GM21423 (cell line): ENCODE results near the gene DDX5.
"Not testable (repeated sequence)": the region's sequence is repeated elsewhere in the genome, so short reads cannot be mapped to it uniquely, and the experiment has no call there.

Source experiments
- ATAC-seq: cut with Tn5 transposase; IDR thresholded peaks from one replicate; pipeline ENCODE4 v1.9.1; 2021; ENCODE audit warnings: mild to moderate bottlenecking, moderate library complexity; ENCODE audit not compliant: unreplicated experiment

Gene DDX5

GRCh38 chr17:64494121-64494520 is 12.0 kb downstream of the DDX5 start:
- ATAC-seq = no peak

DNA sequence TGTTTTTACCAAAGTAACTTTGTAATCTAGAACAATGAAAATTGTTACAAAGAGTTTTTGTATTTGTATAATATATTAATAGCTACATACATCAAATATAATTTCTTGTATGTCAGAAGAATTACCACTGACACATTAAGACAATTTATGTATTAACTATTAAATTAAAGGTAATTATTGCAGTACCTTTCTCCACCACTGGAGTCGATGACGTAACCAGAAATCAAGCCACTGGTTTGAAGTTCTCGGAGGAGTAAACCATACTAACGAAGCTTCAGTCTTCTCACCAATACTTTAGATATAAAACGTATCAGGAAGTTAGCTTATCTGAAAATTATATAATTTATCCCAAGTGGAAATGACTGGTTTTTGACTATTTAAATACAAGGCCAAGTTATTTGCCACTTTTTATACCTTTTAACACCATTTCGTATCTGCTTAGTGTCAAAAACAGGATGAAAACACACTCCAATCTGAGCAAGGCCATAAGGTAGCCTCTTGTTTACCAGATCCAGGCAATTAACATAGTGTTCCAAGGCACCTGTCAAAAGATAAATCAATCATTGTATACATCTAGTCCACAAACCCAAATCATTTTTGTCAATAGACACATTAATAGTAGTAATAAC is 13.5 kb downstream of the DDX5 start:
- ATAC-seq = no peak

DNA sequence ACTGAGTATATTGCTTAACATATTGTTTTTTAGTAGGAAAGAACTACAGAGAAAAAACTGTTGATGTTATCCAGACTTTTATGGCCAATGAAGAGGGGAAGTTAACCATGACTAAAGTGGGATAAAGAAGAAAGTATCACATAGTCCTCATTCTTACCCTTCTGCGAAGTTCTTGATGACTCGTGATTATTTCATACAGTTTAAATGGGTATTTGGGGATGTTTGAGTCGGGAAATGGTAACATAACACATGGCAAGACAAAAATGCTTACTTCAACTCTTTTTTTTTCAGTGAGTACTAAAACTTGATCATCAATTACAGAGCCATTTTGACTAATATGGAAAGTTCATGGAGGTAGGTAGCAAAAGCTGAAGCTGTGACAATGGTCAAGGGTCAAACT is 14.1 kb downstream of the DDX5 start:
- ATAC-seq = no peak

GRCh38 chr17:64491034-64491860 is 14.8 kb downstream of the DDX5 start:
- ATAC-seq = no peak

DNA sequence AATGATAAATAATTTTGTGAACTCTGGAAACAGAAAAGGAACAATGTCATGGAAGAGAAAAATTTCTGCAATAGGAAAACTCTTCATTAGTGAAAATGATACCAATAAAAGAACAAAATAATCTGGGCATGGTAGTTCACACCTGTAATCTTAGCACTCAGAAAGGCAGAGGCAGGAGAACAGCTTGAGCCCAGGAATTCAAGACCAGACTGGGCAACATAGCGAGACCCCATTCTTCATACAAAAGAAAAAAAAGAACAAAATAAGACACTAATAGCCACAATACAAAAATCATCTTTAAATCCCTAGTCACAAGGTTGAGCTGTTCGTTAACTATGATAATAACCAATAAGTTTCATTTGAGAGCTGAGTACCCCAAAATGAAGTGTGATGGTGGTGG is 17.8 kb downstream of the DDX5 start:
- no peak for ATAC-seq

GRCh38 chr17:64484380-64484779 is 21.7 kb downstream of the DDX5 start:
- ATAC-seq = no peak

- no peak for ATAC-seq
These were observed 25.1 kb downstream of the DDX5 start for GRCh38 chr17:64480951-64481350.

DNA sequence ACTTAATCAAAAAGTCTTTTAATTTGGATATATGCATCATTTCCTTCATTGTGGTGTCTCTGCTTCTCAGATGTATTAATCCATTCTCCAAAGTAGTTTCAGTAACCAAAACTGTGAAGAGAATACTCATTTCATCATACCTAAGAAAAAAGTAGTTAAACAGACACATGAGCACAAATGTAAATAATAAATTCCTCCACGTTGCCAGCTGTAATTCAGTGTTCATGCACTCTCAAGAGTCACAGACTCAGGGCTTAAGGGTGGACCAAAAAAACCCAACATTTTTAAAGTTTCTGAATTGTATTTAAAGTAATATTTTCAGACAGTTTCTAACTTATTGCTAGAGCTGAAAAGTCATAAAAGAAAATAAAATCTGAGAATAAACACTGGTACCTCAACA is 28.2 kb downstream of the DDX5 start:
- no peak for ATAC-seq

DNA sequence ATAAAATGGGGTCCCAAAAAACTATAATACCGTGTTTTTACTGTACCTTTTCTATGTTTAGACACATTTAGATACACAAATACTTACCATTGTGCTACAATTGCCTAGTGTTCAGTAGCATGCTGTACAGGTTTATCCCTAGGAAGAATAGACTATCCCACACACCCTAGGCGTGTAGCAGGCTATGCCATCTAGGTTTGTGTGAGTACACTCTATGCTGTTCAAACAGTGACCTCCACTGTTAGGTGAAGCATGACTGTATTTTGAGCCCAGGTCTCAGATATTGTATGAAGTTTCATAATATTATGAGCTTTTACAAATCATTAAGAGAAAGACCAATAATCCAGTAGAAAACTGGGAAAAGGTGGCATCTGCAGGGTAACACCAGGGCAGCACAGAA is 33.5 kb downstream of the DDX5 start:
- ATAC-seq = no peak

- ATAC-seq = no peak
These were observed 34.6 kb downstream of the DDX5 start for GRCh38 chr17:64471440-64471839.

DNA sequence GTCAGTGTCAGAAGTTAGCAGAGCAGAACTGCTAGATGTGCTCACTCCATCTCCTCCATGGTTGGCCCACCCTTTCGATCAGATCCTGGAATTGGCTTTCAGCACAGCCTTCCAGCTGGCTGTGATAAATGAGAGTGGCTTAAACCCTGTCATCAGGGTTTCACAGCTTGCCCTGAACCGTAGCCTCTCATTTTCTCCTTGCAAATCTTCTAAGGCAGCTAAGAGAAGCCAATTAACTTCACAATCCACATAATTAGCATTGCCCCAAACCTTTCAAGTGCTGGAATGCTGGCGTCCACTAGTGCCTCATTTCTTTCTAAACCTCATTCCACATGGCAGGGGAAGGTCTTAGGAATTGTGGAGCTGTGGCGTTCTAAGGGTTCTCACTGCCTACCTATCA is 35.5 kb downstream of the DDX5 start:
- no peak for ATAC-seq

- not testable (repeated sequence) for ATAC-seq
These were observed 39.3 kb downstream of the DDX5 start for GRCh38 chr17:64466834-64467233.

GRCh38 chr17:64466019-64466735 is 39.9 kb downstream of the DDX5 start:
- no peak for ATAC-seq

- no peak for ATAC-seq
These were observed 44.3 kb downstream of the DDX5 start for GRCh38 chr17:64461788-64462187.

DNA sequence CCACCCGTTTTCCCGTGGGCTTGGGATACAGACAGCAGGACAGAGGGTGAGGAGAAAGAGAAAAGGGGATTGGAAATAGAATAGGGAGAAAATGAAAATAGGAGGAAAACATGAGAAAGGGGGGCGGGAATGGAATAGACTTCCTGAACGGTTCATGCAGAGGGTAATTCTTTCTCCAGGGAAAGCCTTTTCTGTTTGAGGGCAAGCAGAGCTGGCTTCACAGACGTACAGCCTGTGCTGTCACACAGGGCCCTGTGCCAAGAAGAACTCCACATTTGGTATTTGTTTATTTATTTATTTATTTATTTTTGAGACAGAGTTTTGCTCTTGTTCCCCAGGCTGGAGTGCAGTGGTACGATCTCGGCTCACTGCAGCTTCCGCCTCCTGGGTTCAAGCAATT is 45.1 kb downstream of the DDX5 start:
- no peak for ATAC-seq

DNA sequence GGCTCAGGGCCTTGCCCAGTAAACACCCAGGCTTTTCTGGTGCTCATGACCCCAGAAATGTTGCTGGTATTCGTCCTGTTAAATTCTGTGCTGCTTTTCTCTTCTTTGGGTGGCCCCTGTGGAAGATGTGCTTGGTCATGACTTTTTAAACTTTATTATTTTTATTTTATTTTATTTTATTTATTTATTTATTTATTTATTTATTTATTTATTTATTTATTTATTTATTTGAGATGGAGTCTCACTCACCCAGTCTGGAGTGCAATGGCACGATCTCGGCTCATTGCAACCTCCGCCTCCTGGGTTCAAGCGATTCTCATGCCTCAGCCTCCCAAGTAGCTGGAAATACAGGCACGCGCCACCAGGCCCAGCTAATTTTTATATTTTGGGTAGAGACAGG is 46.3 kb downstream of the DDX5 start:
- ATAC-seq = not testable (repeated sequence)

DNA sequence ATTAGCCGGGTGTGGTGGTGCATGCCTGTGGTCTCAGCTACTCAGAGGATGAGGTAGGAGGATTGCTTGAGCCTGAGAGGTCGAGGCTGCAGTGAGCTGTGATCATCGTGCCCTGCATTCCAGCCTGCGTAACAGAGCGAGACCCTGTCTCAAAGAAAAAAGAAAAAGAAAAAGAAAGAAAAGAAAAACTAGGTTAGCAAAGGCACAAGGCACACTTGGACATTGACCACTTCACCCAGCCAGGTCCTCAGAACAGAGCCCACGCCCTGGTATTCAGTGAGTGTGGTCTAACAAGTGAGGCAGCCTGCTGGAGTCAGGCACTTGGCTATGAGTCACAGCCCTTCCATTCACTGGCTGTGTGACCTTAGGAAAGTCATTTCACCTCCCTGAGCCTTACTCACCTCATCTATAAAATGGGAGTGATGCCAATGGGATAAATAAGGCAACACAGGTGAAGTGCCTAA is 46.8 kb downstream of the DDX5 start:
- ATAC-seq = no peak

DNA sequence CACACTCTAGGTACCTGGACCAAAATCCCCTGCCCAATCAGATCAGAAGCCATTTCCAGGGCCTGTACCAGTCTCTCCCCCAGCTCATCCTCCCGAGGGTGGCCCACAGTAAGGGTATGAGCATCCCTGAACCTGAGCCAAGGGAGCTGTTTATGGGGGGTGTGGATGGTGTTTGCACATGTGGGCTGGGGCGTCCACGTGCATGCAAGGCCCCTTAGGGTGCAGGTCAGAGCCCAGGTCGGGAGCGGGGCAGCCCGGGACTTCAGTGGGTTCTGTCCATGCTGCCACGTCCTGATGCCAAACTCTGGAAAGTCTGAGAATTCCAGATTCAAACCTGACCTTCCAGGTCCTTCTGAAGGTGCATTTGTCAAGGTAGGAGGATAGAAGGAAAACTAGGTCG is 47.3 kb downstream of the DDX5 start:
- no peak for ATAC-seq

DNA sequence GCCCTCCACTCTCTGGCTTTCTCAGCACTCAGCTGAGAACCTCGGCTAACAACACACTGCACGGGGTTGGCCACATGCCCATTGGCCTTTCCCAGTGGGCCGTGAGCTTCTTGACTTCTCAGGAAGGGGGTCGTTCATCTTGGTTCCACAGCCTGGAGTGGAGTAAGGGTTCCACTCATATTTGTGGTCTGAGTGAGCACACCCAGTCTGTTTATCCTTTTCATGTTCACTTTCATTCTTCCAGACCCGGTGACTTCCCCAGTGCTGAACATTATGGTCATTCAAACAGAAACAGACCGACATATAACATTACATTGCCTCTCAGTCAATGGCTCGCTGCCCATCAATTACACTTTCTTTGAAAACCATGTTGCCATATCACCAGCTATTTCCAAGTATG is 48.9 kb downstream of the DDX5 start:
- ATAC-seq = no peak

DNA sequence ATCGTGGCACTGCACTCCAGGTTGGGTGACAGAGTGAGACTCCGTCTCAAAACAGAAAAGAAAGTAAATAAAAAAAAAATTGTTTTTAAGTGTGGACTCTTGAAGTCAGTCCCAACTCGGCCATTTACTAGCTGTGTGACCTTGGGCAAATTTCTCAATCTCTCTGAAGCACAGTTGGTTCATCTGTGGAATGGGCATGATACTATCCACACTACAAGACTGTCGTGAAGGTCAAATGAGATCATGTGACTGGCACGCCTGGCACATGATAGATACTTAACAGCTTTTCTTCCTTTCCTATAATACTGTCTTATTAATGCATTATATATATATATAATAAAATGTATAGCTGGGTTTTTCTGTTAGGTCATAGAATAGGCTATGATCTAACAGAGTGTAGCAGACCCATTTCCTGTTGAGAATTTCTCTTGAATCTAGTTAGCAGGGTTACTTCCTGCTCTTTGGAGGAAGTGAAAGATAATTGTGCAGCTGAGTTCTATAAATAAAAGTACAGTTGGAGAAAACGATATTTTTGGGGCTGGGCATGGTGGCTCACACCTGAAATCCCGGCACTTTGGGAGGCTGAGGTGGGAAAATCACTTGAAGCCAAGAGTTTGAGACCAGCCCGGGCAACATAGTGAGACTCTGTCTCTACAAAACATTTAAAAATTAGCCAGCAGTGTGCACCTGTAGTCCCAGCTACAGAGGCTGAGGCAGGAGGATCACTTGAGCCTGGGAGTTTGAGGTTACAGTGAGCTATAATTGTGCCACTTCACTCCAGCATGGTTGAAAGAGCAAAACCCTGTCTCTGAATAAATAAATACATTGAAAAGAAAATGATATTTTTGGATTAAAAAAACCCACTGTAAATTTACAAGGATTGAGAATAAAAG is 49.9 kb downstream of the DDX5 start:
- ATAC-seq = no peak

DNA sequence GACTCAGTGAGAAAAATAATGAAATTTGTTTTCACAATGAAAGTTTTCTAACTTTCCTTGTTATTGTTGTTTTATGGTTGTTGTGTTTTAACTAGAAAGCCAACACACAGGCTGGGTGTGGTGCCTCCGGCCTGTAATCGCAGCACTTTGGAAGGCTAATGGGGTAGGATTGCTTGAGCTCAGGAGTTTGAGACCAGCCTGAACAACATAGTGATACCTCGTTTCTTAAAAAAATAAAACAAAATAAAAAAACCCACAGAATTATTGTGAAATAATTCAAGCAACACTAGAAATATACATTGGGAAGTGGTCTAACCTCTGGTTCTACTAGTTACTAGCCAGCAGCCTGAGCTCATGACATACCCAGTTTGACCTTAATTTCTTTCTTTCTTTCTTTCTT is 56.5 kb downstream of the DDX5 start:
- ATAC-seq = no peak
